Effector memory CD8-positive, alpha-beta T cell (primary cell): ENCODE data around the gene ADGB.

Experiments
- ATAC-seq: fragments of 150-1000 bp; cut with Tn5 transposase; replicated peaks from 2 replicates; pipeline ENCODE4 v1.10.0; 2021; ENCODE audit warnings: mild to moderate bottlenecking, moderate library complexity
- DNase-seq, 3 experiments: peaks; one replicate each; pipeline ENCODE4 v3.0.0; 2021
- H3K27ac Mint-ChIP-seq, 2 donors: one replicate each; pipeline ENCODE4 v1.8.0; 2022; ENCODE audit warnings: mild to moderate bottlenecking in 2 of 2, mixed read lengths in 2 of 2, moderate library complexity in 2 of 2
- H3K27me3 Mint-ChIP-seq, 2 donors: one replicate each; pipeline ENCODE4 v1.8.0; 2022; ENCODE audit warnings: mixed read lengths in 2 of 2
- H3K36me3 Mint-ChIP-seq: one replicate; pipeline ENCODE4 v1.8.0; 2022; ENCODE audit warnings: mild to moderate bottlenecking, moderate library complexity, mixed read lengths; ENCODE audit not compliant: insufficient read depth
- H3K4me1 Mint-ChIP-seq, 2 donors: one replicate each; pipeline ENCODE4 v1.8.0; 2022; ENCODE audit warnings: low read depth in 2 of 2, mixed read lengths in 2 of 2
- H3K4me3 Mint-ChIP-seq, 2 donors: one replicate each; pipeline ENCODE4 v1.8.0; 2022; ENCODE audit warnings: mild to moderate bottlenecking in 2 of 2, mixed read lengths in 2 of 2, moderate library complexity in 2 of 2
- H3K9me3 Mint-ChIP-seq, 2 donors: one replicate each; pipeline ENCODE4 v1.8.0; 2022; ENCODE audit warnings: mixed read lengths in 2 of 2

The ADGB gene

DNA sequence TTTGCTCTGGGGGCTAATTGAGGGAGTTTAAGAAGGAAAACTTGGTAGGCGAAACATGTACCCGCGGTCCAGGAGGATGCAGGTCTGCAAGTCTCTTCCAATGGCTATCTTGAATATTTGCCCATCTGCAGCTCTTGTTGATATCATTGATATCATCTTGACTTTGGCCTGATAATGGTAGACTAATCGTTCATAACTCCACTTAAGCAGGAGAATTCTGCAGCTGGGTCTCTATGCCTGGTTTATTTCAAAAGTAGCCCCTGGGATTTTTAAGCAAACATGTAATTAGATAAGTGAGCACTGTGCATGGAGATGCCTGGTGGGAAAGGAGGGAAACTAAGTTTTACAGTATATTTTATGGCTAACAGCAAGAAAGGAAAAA is 52.7 kb downstream of the ADGB start:
- Mint-ChIP-seq H3K4me1 (no peaks in the 10 kb centered on the region), H3K36me3 (no peaks in the 10 kb centered on the region), H3K9me3 (peaks cover 0 to 3% of the 10 kb centered on the region in 2 donors), H3K27me3 (no peaks in the 10 kb centered on the region), H3K4me3 (no peak overlapping the region), H3K27ac (no peak overlapping the region)
- DNase-seq (no peak), ATAC-seq (no peak)

DNA sequence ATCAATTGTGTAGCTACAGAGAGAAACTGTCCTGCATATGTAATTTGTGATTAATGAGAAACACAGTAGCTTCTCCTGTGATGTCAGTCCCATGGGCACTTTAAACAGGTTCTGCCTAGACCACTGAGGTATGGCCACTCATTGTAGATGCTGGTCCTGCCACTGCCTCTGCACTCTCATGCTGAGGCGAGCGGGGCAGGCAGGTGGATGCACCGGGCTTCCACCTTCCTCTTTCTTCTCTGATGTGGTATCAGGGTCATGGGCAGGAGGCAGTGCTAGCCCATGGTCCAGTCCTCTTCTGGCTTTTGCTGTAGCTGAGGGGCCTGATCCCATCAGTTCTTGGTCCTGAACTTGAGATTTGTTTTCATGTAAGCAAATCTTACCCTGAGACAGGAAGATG is 58.7 kb downstream of the ADGB start:
- Mint-ChIP-seq H3K9me3 (peaks cover 4 to 8% of the 10 kb centered on the region in 2 donors), H3K27ac (peak overlapping the region in 1 of 2 donors; percentile 42), H3K36me3 (no peaks in the 10 kb centered on the region), H3K27me3 (no peaks in the 10 kb centered on the region), H3K4me3 (no peak overlapping the region), H3K4me1 (no peaks in the 10 kb centered on the region)
- DNase-seq: no peak
- ATAC-seq: no peak

DNA sequence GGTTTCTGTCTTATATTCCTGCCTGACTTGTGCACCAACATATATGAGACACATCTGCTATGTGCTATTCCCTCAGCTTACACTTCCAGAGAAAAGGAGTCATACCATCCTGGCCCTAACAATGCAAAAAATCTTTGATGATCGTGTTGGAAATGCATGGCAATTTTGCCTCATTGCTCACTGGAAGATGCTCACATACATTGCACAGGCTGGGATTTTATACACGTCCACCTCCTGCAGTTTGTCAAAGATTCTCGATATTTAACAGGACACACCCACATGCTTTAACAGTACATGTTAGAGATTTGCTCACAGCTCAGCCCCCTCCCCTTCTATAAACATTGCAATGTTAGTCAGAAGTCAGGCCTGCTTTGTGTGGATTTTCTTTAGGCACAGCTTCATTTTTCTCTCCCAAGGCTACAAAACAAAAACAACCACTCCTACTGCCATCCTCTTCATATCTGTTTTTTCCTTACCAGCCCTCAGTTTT is 66.1 kb downstream of the ADGB start:
- no peak overlapping the region for H3K27ac Mint-ChIP-seq
- no peaks in the 10 kb centered on the region for H3K27me3 Mint-ChIP-seq
- ATAC-seq (no peak), DNase-seq (no peak)
- H3K9me3 Mint-ChIP-seq: peaks cover 7 to 8% of the 10 kb centered on the region in 2 donors
- H3K4me3 Mint-ChIP-seq: no peak overlapping the region
- no peaks in the 10 kb centered on the region for H3K4me1 Mint-ChIP-seq
- no peaks in the 10 kb centered on the region for H3K36me3 Mint-ChIP-seq

DNA sequence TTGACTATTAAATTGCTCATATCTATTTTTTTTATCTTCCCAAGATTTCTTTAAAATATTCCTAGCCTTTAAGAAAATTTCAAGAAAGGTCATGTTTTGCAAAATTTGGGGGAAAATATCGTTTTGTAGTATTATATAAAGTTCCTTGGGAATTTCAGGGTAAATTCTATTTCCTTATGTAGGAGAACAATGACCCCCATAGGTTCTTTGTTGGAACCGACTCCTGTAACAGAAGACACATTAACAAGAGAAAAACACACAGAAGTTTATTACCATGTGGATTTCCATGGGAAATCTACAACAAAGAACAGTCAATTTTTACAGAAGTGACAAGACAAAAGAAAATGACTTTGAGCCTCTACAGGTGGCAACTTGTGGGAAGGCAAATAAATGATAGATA is 68.1 kb downstream of the ADGB start:
- Mint-ChIP-seq H3K4me3 (no peak overlapping the region), H3K36me3 (no peaks in the 10 kb centered on the region), H3K4me1 (no peaks in the 10 kb centered on the region), H3K27ac (no peak overlapping the region), H3K9me3 (peaks cover 6 to 12% of the 10 kb centered on the region in 2 donors), H3K27me3 (no peaks in the 10 kb centered on the region)
- ATAC-seq: no peak
- DNase-seq: no peak

DNA sequence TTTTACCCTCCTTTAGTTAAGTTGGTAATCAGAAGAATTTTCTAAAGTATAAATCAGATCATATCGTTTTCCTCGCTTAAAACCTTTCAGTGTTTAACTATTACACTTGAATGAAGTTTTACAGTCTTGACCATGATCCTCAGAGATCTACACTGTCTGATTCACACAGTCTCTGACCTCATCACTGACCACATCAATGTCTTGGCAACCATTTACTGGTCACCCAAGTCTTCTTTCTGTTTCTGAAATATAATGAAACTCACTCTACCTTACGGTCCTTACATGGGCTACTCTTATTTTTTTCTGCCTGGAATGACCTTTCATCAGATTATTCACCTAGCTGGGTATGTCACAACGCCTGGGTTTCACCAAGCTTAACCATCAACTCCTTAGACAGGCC is 71.4 kb downstream of the ADGB start:
- Mint-ChIP-seq H3K4me3 (no peak overlapping the region), H3K27me3 (no peaks in the 10 kb centered on the region), H3K9me3 (peaks cover 8% of the 10 kb centered on the region in 2 donors), H3K4me1 (no peaks in the 10 kb centered on the region), H3K27ac (no peak overlapping the region), H3K36me3 (no peaks in the 10 kb centered on the region)
- DNase-seq (no peak), ATAC-seq (no peak)

DNA sequence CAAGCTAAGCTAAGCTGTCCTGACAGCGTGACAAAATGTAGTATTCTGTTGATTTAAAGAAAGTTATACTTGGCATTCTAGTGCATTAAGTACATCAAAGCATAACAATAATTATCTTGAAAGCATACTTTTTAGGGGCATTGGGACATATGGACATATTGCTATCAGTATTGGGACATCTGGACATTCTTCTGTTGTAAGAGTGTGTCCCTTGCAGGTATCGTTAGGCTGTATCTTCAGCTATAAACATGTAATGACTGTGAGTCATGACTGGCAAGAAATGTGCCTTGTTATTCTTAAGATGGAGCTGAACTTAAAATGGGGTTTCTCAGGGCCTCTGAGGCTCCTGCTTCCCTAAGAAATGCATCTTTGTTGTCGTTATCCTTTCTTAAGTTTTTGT is 74.3 kb downstream of the ADGB start:
- no peak overlapping the region for H3K4me3 Mint-ChIP-seq
- no peaks in the 10 kb centered on the region for H3K4me1 Mint-ChIP-seq
- H3K9me3 Mint-ChIP-seq: peaks cover 8% of the 10 kb centered on the region in 2 donors
- DNase-seq (no peak), ATAC-seq (no peak)
- H3K27ac Mint-ChIP-seq: no peak overlapping the region
- H3K36me3 Mint-ChIP-seq: no peaks in the 10 kb centered on the region
- H3K27me3 Mint-ChIP-seq: no peaks in the 10 kb centered on the region

DNA sequence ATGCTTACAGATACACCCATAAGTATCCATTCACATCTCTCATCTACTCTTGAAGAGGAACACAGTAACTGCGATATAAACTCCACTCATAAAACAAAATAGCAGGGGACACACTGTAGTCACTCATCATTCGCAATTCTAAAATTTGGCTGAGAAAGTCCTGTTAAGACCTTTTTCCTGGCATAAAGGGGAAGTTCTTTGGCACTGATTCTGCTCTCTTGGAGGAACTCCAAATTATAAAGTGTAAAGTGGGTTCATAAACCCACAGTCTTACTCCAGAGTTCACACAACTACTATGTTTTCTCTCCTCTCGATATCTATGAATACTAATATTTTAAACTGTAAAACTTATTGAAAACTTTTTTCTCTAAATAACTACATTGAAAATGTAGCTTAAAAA is 80.6 kb downstream of the ADGB start:
- Mint-ChIP-seq H3K27ac (no peak overlapping the region), H3K27me3 (no peaks in the 10 kb centered on the region), H3K4me1 (no peaks in the 10 kb centered on the region), H3K4me3 (no peak overlapping the region), H3K36me3 (peaks cover 5% of the 10 kb centered on the region), H3K9me3 (peaks cover 0 to under 1% of the 10 kb centered on the region in 2 donors)
- ATAC-seq (no peak), DNase-seq (no peak)

DNA sequence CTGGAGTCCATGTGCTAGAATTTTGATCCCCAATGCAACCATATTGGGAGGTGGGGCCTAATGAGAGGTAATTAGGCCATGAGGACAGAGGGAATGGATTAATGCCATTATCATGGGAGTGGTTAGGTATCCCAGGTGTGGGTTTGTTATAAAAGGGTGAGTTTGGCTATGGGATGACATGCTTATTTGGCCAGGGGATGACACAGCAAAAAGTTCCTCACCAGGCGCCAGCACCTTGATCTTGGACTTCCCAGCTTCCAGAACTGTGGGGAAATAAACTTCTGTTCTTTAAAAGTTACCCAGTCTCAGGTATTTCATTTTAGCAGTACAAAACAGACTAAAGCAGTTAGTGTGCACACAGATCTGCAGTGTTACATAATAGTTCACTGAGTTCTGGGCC is 84.1 kb downstream of the ADGB start:
- Mint-ChIP-seq H3K27me3 (no peaks in the 10 kb centered on the region), H3K9me3 (no peaks in the 10 kb centered on the region), H3K4me1 (no peaks in the 10 kb centered on the region), H3K4me3 (no peak overlapping the region), H3K27ac (no peak overlapping the region), H3K36me3 (peaks cover 5% of the 10 kb centered on the region)
- DNase-seq (no peak), ATAC-seq (no peak)

DNA sequence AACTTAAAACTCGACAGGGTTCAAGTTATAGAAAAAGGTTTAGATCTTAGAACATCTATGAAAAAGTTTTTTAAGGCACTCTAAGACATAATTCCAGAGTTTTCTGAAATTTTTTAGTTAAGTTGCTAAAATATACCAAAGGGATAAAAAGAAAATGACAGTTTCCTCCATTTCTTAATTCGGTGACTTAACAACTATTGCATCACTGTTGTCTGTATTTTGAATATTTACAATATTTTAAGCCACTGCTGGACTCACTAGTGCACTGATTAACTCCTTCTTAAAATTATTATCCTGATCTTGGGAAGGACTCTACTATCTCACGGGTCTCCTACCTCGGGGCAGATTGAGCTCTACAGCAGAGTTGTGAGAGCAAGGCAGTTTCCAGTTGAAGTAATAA is 91.0 kb downstream of the ADGB start:
- Mint-ChIP-seq H3K4me3 (no peak overlapping the region), H3K27ac (no peak overlapping the region), H3K4me1 (no peaks in the 10 kb centered on the region), H3K9me3 (no peaks in the 10 kb centered on the region), H3K36me3 (no peaks in the 10 kb centered on the region), H3K27me3 (no peaks in the 10 kb centered on the region)
- DNase-seq (no peak), ATAC-seq (no peak)

DNA sequence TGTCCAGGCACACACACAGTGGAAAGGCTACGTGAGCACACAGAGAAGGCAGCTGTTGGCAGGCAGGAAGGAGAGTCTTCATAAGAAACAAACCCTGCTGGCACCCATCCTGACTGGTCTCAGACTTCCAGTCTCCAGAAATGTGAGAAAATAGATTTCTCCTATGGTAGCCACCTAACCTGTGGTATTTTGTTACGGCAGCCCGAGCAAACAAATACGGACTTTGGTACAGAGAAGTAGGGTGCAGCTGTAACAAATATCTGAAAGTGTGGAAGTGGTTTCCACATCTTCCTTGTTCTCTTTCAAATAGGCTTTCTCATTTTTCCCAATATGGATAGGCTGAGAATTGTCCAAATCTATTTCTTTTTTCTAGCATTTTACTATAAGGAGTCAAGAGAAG is 94.6 kb downstream of the ADGB start:
- no peaks in the 10 kb centered on the region for H3K9me3 Mint-ChIP-seq
- H3K27ac Mint-ChIP-seq: no peak overlapping the region
- no peaks in the 10 kb centered on the region for H3K36me3 Mint-ChIP-seq
- DNase-seq (no peak), ATAC-seq (no peak)
- H3K27me3 Mint-ChIP-seq: no peaks in the 10 kb centered on the region
- H3K4me3 Mint-ChIP-seq: no peak overlapping the region
- H3K4me1 Mint-ChIP-seq: no peaks in the 10 kb centered on the region

DNA sequence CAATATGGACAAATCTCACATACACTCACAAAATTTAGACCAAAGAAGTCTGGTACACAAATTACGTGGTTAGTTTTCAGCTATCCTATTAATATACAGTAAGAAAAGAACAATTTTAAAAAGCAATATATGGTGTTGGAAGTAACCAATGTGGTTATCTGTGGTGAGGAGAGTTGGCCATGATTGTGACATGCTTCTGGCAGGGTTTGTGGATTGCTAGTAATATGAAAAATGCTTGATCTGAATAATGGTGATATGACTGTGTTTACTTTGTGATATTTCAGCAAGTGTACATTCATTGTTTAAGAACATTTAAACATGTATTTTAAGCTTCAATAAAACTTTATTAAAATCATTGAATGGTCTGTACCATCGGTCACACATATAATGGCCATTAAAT is 99.1 kb downstream of the ADGB start:
- no peak for ATAC-seq
- no peak overlapping the region for H3K27ac Mint-ChIP-seq
- H3K27me3 Mint-ChIP-seq: no peaks in the 10 kb centered on the region
- no peaks in the 10 kb centered on the region for H3K9me3 Mint-ChIP-seq
- no peak overlapping the region for H3K4me3 Mint-ChIP-seq
- H3K36me3 Mint-ChIP-seq: no peaks in the 10 kb centered on the region
- no peak for DNase-seq
- H3K4me1 Mint-ChIP-seq: no peaks in the 10 kb centered on the region

DNA sequence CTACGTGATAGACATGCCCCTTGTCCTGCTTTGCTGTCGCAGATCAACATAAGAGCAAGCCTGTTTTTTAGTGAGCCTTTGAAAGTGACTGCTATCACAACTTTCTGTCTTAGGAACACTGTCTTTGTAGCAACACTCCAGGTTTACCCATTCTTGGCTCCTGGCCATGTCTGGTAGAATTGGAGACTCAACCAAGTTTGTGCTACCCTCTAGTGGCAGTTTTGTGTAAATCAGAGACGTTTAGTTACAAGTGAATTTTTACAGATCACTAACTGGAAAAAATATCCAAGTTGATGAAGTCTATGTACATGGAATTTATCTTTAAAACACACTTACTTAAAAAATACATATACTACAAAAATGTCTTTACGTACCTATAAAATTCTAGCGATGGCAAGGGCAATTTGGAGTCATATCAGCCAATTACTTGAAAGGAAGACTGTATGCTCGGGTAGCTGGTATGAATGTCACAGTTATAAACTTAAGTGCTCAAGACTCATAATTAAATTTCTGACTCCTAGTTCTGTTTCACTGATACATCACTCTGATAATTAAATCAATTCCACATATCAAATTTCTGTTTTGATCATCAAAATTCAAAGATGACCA is 101.4 kb downstream of the ADGB start:
- Mint-ChIP-seq H3K4me3 (no peak overlapping the region), H3K9me3 (peaks cover 0 to 1% of the 10 kb centered on the region in 2 donors), H3K36me3 (no peaks in the 10 kb centered on the region), H3K4me1 (no peaks in the 10 kb centered on the region), H3K27ac (no peak overlapping the region), H3K27me3 (no peaks in the 10 kb centered on the region)
- ATAC-seq (no peak), DNase-seq (peak in 2 of 3 experiments; percentile 2 to 11)

DNA sequence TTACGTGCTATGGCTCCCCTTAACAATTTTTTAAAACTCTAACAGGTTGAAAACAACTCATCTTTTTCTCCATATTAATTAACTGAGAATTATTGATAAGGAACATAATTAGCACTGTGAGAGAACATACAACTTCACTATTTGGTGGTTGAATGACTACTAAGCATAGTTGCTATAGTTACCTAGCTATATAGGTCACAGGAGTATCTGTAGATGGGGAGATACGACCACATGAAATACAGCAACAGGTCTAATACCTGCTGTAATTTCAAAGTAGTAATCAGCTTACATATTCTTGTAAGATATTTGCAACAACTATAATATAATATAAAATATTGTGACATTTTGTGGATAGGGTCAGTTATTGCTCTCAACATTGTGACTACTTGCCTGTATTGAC is 102.9 kb downstream of the ADGB start:
- Mint-ChIP-seq H3K27me3 (no peaks in the 10 kb centered on the region), H3K36me3 (no peaks in the 10 kb centered on the region), H3K4me3 (no peak overlapping the region), H3K27ac (no peak overlapping the region), H3K4me1 (no peaks in the 10 kb centered on the region), H3K9me3 (peaks cover 0 to 1% of the 10 kb centered on the region in 2 donors)
- no peak for DNase-seq
- ATAC-seq: no peak

DNA sequence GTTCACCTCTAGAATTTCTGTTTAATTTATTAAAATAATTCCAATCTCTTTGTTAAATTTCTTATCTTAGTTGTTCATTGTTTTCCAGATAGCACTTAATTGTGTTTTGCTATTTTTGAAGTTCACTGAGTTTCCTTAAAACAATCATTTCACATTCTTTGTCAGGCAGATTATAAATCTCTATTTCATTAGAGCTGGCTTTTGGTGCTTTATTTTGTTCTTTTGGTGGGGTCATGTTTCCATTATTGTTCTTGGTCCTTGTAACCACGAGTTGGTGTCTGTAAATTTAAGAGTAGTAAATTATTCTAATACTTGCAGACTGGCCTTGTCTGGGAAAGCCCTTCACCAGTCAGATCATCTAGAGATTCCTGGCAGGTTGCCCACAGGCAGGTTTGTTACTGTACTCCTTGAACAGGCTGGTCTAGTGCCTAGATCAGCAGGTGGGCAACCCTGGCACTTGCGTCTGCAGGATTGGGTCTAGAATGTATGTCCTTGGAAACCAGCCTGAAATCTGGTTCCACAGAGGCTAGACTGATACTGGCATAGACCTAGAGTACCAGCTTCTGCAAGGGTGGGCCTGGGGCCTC is 110.4 kb downstream of the ADGB start:
- no peak overlapping the region for H3K4me3 Mint-ChIP-seq
- no peaks in the 10 kb centered on the region for H3K4me1 Mint-ChIP-seq
- H3K36me3 Mint-ChIP-seq: no peaks in the 10 kb centered on the region
- H3K27me3 Mint-ChIP-seq: no peaks in the 10 kb centered on the region
- no peak for DNase-seq
- no peak for ATAC-seq
- H3K27ac Mint-ChIP-seq: no peak overlapping the region
- H3K9me3 Mint-ChIP-seq: peaks cover 0 to 3% of the 10 kb centered on the region in 2 donors
